Measurements from ENCODE around the gene SMAD6.

SMAD6 gene

GRCh38 chr15:66679061-66679656, 22.9 kb upstream of the SMAD6 start:
- no peak overlapping the region for H2AFZ ChIP-seq (ENCODE audit: low read length)
- H3K4me2 ChIP-seq (ENCODE audit: low read depth, low read length), result no peak overlapping the region
- TF ChIP-seq EZH2 (optimal IDR thresholded peaks at IDR 0.05; ENCODE audit: low read depth, low read length), result no peak
- no peak for TF ChIP-seq CTCF (IDR thresholded peaks at IDR 0.05; ENCODE audit: low read length)
- no peak for TF ChIP-seq EZH2phosphoT487 (IDR thresholded peaks at IDR 0.05; ENCODE audit: low read length)
- no peaks in the 10 kb centered on the region for H3K27me3 ChIP-seq (replicated peaks; ENCODE audit: insufficient read depth, low read length)
- no peak for DNase-seq
- no peaks in the 10 kb centered on the region for H3K79me2 ChIP-seq (ENCODE audit: low read length)
- H3F3A ChIP-seq (ENCODE audit: insufficient read depth, low read length), result 0 out of 2 replicates have a peak, but pooled peaks cover 5% of the 10 kb centered on the region
- no peaks in the 10 kb centered on the region for H4K20me1 ChIP-seq (ENCODE audit: insufficient read depth, low read length)
- H3K9me3 ChIP-seq (replicated peaks; ENCODE audit: insufficient read depth, low read length), result no peaks in the 10 kb centered on the region
- H3K27ac ChIP-seq (ENCODE audit: low read length), result no peak overlapping the region
- H3K4me1 ChIP-seq (ENCODE audit: low read length), result peaks cover 19% of the 10 kb centered on the region
- H3K4me3 ChIP-seq (ENCODE audit: low read length), result no peak overlapping the region
- H3K9me2 ChIP-seq (replicated peaks; ENCODE audit: insufficient read depth, low read length), result no peaks in the 10 kb centered on the region
- no peak overlapping the region for H3K9ac ChIP-seq (ENCODE audit: low read length)
- no peaks in the 10 kb centered on the region for H3K36me3 ChIP-seq (replicated peaks; ENCODE audit: insufficient read depth, low read length)

DNA sequence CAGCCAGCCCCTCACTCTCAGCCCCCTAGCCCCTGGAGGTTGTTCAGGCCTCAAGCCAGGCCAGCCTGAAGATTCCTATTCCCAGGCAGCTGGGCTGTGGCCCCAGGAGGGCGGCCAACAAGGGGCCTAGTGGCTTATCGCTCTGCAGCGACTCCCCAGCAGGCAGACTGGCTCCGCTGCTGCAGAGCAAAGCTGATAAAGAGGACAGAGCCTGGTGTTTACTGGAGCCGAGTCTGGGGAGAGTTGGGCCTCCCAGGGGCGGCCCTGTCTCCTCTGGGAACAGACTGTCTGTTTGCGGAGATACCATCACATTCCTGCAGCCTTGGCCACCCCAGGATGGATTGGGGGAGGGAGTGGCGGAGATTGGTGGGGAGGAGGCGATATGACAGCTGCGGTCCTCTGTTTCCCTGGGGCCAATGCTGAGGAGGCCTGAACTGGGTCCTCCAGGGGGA, 22.4 kb upstream of the SMAD6 start:
- H4K20me1 ChIP-seq (ENCODE audit: insufficient read depth, low read length), result no peaks in the 10 kb centered on the region
- H3K9me3 ChIP-seq (replicated peaks; ENCODE audit: insufficient read depth, low read length), result no peaks in the 10 kb centered on the region
- 0 out of 2 replicates have a peak, but pooled peaks cover 5% of the 10 kb centered on the region for H3F3A ChIP-seq (ENCODE audit: insufficient read depth, low read length)
- no peak overlapping the region for H3K4me2 ChIP-seq (ENCODE audit: low read depth, low read length)
- H2AFZ ChIP-seq (ENCODE audit: low read length), result no peak overlapping the region
- no peak overlapping the region; the same call in 1 of the 2 replicates for H3K27ac ChIP-seq (ENCODE audit: low read length)
- no peaks in the 10 kb centered on the region for H3K79me2 ChIP-seq (ENCODE audit: low read length)
- DNase-seq, result no peak
- no peaks in the 10 kb centered on the region for H3K9me2 ChIP-seq (replicated peaks; ENCODE audit: insufficient read depth, low read length)
- no peak overlapping the region for H3K9ac ChIP-seq (ENCODE audit: low read length)
- H3K27me3 ChIP-seq (replicated peaks; ENCODE audit: insufficient read depth, low read length), result no peaks in the 10 kb centered on the region
- TF ChIP-seq EZH2 (optimal IDR thresholded peaks at IDR 0.05; ENCODE audit: low read depth, low read length) (no peak), CTCF (IDR thresholded peaks at IDR 0.05; ENCODE audit: low read length) (no peak), EZH2phosphoT487 (IDR thresholded peaks at IDR 0.05; ENCODE audit: low read length) (no peak)
- H3K4me1 ChIP-seq (ENCODE audit: low read length), result peaks cover 19% of the 10 kb centered on the region
- no peak overlapping the region for H3K4me3 ChIP-seq (ENCODE audit: low read length)
- no peaks in the 10 kb centered on the region for H3K36me3 ChIP-seq (replicated peaks; ENCODE audit: insufficient read depth, low read length)

GRCh38 chr15:66680502-66680901, 21.5 kb upstream of the SMAD6 start:
- Histone ChIP-seq H3K9me3 (replicated peaks; ENCODE audit: insufficient read depth, low read length) (no peaks in the 10 kb centered on the region), H3K27me3 (replicated peaks; ENCODE audit: insufficient read depth, low read length) (no peaks in the 10 kb centered on the region), H3K79me2 (ENCODE audit: low read length) (no peaks in the 10 kb centered on the region), H3K27ac (ENCODE audit: low read length) (peak overlapping the region; percentile 41; the same call in 1 of the 2 replicates), H3K4me3 (ENCODE audit: low read length) (no peak overlapping the region), H3K36me3 (replicated peaks; ENCODE audit: insufficient read depth, low read length) (no peaks in the 10 kb centered on the region), H4K20me1 (ENCODE audit: insufficient read depth, low read length) (no peaks in the 10 kb centered on the region), H3K9ac (ENCODE audit: low read length) (no peak overlapping the region), H3K4me2 (ENCODE audit: low read depth, low read length) (no peak overlapping the region), H3K4me1 (ENCODE audit: low read length) (peaks cover 19% of the 10 kb centered on the region), H3K9me2 (replicated peaks; ENCODE audit: insufficient read depth, low read length) (no peaks in the 10 kb centered on the region), H2AFZ (ENCODE audit: low read length) (no peak overlapping the region), H3F3A (ENCODE audit: insufficient read depth, low read length) (0 out of 2 replicates have a peak, but pooled peaks cover 5% of the 10 kb centered on the region)
- TF ChIP-seq EZH2phosphoT487 (IDR thresholded peaks at IDR 0.05; ENCODE audit: low read length), result no peak
- no peak for TF ChIP-seq CTCF (IDR thresholded peaks at IDR 0.05; ENCODE audit: low read length)
- TF ChIP-seq EZH2 (optimal IDR thresholded peaks at IDR 0.05; ENCODE audit: low read depth, low read length), result no peak
- DNase-seq, result peak; percentile 70

All from MM.1S (cell line).